Fibroblast of peridontal ligament (primary cell): ENCODE data around the gene OR2B6.

Source experiments
- DNase-seq: peaks from one replicate; pipeline ENCODE4 v3.0.0-alpha.2; 2010; ENCODE audit errors: extremely low read depth

OR2B6 gene

GRCh38 chr6:28000351-28001045 lies 43.5 kb downstream of the OR2B6 start:
- no peak for DNase-seq

GRCh38 chr6:28001351-28001750 lies 44.3 kb downstream of the OR2B6 start:
- DNase-seq, result no peak

GRCh38 chr6:28001751-28002150 lies 44.7 kb downstream of the OR2B6 start:
- DNase-seq, result no peak

GRCh38 chr6:28002161-28002560 lies 45.1 kb downstream of the OR2B6 start:
- no peak for DNase-seq

- no peak for DNase-seq
Measured at GRCh38 chr6:28003059-28003458, 46.0 kb downstream of the OR2B6 start.

- no peak for DNase-seq
Measured at GRCh38 chr6:28003661-28004060, 46.6 kb downstream of the OR2B6 start.

- DNase-seq, result no peak
Measured at GRCh38 chr6:28004350-28005151, 47.5 kb downstream of the OR2B6 start.

- DNase-seq, result no peak
Measured at GRCh38 chr6:28005152-28005890, 48.3 kb downstream of the OR2B6 start.

GRCh38 chr6:28005975-28006374 lies 48.9 kb downstream of the OR2B6 start:
- DNase-seq, result no peak
